ENCODE data around the gene SYTL1.

The SYTL1 gene

DNA sequence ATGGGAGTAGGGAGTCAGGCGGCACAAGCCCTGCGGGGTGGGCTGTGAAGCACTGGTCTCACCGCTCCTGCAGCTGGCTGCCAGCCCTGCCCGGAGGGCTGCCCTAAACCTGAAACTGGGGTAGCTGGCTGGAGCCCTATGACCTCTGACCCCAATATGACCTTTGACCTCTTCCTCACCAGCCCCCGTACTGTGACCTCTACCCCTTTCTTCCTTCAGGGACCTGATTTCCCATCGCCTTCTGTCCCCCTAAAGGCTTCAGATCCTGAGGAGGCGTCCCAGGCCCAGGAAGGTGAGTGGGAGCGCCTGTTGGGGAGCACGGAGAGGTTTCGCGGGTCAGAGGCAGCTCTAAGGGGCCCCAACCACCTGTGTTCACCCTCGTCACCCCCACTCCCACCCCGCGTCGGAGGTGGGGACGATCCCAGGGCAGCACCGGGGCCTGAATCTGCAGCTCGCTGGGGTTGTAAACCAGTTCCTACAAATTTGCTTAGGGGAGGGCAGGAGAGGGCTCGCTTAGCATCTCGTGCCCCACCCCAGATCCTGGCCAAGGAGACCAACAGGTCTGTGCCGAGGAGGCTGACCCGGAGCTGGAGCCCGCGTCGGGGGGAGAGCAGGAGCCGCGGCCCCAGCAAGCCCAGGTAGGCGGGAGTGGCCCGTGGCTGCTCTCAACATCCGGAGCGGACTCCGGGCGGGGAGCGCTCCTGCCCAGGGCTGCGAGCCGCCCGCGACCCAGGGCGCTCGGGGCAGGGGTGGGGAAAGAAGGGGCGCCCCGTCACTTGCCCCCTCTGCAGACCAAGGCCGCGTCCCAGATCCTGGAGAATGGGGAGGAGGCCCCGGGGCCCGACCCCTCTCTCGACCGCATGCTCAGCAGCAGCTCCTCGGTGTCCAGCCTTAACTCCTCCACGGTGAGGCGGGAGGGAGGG lies 7.3 kb downstream of the SYTL1 start:
- Histone ChIP-seq H3K27ac (no peak overlapping the region), H3K27me3 (peaks cover 0 to 31% of the 10 kb centered on the region in 2 donors), H3K4me3 (peak overlapping the region; percentile 39 to 50), H3K4me1 (peaks cover 0 to 29% (median 26%) of the 10 kb centered on the region in 4 donors), H3K36me3 (peaks cover 0 to 14% (median 7%) of the 10 kb centered on the region in 3 donors), H3K9me3 (no peaks in the 10 kb centered on the region)
- no peak for DNase-seq
- TF ChIP-seq, protein P1, sequence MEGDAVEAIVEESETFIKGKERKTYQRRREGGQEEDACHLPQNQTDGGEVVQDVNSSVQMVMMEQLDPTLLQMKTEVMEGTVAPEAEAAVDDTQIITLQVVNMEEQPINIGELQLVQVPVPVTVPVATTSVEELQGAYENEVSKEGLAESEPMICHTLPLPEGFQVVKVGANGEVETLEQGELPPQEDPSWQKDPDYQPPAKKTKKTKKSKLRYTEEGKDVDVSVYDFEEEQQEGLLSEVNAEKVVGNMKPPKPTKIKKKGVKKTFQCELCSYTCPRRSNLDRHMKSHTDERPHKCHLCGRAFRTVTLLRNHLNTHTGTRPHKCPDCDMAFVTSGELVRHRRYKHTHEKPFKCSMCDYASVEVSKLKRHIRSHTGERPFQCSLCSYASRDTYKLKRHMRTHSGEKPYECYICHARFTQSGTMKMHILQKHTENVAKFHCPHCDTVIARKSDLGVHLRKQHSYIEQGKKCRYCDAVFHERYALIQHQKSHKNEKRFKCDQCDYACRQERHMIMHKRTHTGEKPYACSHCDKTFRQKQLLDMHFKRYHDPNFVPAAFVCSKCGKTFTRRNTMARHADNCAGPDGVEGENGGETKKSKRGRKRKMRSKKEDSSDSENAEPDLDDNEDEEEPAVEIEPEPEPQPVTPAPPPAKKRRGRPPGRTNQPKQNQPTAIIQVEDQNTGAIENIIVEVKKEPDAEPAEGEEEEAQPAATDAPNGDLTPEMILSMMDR (IDR thresholded peaks at IDR 0.05) = no peak
- intact Hi-C loops (cut with DNase I; ENCODE audit: low total_unique reads) = no loop called here

DNA sequence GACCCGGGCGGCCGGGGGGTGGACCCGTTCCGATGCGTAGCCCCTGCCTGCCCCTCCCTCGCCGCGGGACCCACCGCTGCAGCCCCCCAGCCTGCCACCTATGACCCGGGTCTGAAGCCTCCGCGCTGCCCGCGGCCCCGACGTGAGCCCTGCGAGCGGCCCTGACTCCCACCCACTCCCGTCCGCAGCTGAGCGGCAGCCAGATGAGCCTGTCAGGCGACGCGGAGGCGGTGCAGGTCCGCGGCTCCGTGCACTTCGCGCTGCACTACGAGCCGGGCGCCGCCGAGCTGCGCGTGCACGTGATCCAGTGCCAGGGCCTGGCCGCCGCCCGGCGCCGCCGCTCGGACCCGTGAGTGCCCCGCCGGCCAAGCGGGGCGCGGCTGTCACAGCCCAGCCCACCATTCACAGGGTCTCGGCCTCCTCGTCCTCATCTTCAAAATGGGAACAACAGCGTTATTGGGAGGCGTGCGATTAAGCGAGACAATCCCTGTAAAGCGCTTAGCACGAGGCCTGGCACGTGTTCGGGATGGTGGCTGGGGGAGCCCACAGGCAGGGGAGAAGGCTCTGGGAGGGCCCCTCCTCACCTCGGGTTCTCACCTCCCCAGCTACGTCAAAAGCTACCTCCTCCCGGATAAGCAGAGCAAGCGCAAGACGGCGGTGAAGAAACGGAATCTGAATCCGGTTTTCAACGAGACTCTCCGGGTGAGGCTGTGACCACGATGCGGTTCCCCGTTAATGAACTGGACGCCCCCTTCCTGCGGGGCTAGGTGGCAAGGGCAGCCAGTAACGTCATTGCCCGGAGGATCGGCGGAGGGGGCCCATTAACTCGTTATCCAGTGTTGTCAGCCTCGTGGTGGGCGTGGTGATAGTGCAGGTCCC lies 8.2 kb downstream of the SYTL1 start:
- intact Hi-C loops (cut with DNase I; ENCODE audit: low total_unique reads) = loop anchor here (10.0 kb wide), 1 partner anchor 45 kb away; no protein-coding TSS in a partner anchor
- TF ChIP-seq, protein P1 (IDR thresholded peaks at IDR 0.05) = peak in 1 of 2 experiments; percentile 4
- peaks cover 0 to 31% of the 10 kb centered on the region in 2 donors for H3K27me3 ChIP-seq
- H3K36me3 ChIP-seq = peaks cover 1 to 23% (median 14%) of the 10 kb centered on the region in 3 donors
- H3K27ac ChIP-seq = no peak overlapping the region
- DNase-seq = no peak
- no peaks in the 10 kb centered on the region for H3K9me3 ChIP-seq
- peak overlapping the region; percentile 39 to 50 for H3K4me3 ChIP-seq
- peaks cover 0 to 29% (median 26%) of the 10 kb centered on the region in 4 donors for H3K4me1 ChIP-seq

DNA sequence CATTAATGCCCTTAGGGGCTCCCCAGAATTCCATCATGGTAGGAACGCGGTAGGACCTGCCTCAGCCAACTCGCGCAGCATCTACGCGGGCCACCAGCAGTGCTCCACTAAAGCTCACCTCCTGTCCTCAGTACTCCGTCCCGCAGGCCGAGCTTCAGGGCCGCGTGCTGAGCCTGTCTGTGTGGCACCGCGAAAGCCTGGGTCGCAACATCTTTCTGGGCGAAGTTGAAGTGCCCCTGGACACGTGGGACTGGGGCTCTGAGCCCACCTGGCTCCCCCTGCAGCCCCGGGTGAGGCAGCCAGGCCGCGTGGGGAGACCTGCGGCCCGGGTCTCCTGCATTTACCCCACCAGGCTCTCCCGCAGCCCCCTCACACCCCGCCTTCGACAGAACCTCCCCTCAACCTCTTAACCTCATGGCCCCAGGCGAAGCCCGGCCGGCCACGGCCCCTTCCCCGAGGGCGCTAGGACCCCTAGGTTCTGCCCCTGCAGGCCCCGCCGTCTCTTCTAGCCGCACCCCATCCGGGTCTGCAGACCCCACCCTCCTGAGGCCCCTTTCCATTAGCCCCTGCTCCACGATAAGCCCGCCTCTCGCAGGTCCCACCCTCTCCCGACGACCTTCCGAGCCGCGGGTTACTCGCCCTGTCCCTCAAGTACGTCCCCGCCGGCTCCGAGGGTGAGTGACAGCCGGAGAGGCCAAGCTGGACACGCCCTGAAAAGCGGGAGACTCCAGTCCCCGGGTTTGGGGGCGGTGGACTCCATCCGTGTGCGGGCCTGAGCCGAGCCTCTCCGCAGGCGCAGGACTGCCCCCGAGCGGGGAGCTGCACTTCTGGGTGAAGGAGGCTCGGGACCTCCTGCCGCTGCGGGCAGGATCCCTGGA lies 9.1 kb downstream of the SYTL1 start:
- Histone ChIP-seq H3K36me3 (peaks cover 10 to 32% (median 23%) of the 10 kb centered on the region in 3 donors), H3K9me3 (no peaks in the 10 kb centered on the region), H3K27ac (peak overlapping the region in 1 of 2 donors; percentile 37), H3K4me1 (peaks cover 0 to 29% (median 26%) of the 10 kb centered on the region in 4 donors), H3K4me3 (peak overlapping the region; percentile 39 to 50), H3K27me3 (peaks cover 0 to 31% of the 10 kb centered on the region in 2 donors)
- no peak for DNase-seq
- intact Hi-C loops (cut with DNase I; ENCODE audit: low total_unique reads) = loop anchor here (10.0 kb wide), 1 partner anchor 46 kb away; no protein-coding TSS in a partner anchor
- TF ChIP-seq, protein P1 (IDR thresholded peaks at IDR 0.05) = no peak

DNA sequence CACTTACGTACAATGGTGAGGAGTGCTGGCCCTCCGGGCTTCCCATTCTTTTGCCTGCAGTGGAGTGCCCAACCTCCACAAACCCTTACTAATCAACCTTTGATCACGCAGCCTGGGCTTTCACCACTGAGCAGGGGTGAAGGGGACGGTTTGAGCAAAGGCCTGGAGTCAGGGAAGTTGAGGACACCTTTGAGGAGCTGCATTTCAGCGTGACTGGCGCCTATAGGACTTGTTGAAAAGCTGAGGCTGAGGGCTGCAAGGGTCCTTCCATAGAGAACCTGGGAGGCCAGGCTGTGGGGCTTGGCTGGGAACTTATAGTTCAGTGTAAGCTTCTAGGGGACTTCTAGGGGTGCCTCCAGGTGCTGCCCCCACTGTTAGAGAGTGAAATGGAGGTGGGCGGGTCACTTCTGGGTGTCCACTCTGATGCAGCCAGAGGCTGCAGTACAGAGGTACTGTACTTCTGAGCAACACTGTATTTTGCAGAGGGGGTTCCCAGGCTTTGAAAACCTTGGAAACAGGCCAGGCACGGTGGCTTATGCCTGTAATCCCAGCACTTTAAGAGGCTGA lies 9.8 kb downstream of the SYTL1 start:
- H3K27ac ChIP-seq = peak overlapping the region in 1 of 2 donors; percentile 37
- peaks cover 0 to 31% of the 10 kb centered on the region in 2 donors for H3K27me3 ChIP-seq
- TF ChIP-seq, protein P1 (IDR thresholded peaks at IDR 0.05) = no peak
- peaks cover 0 to 29% (median 26%) of the 10 kb centered on the region in 4 donors for H3K4me1 ChIP-seq
- no peak for DNase-seq
- peak overlapping the region in 1 of 2 donors; percentile 38 for H3K4me3 ChIP-seq
- no peaks in the 10 kb centered on the region for H3K9me3 ChIP-seq
- peaks cover 16 to 39% (median 30%) of the 10 kb centered on the region in 3 donors for H3K36me3 ChIP-seq
- intact Hi-C loops (cut with DNase I; ENCODE audit: low total_unique reads) = loop anchor here (10.0 kb wide), 1 partner anchor 47 kb away; no protein-coding TSS in a partner anchor
